B cell (primary cell): ENCODE measurements around the gene TDG. TPM values are rescaled to one million over a fixed set of nuclear protein-coding genes. Genes with fewer than 3 reads are reported as not detected.

ENCODE experiments used
- ATAC-seq: fragments of 200-7000 bp; cut with Tn5 transposase; one replicate; pipeline ENCODE4 v1.10.0; 2021; ENCODE audit warnings: low read depth, mild to moderate bottlenecking, moderate number of reproducible peaks, moderate library complexity
- CTCF ChIA-PET: fragments of 350-600 bp; sonication (Branson Sonifier 250); formaldehyde crosslinking; loops from one replicate; lab custom pipeline; 2021; ENCODE audit warnings: antibody characterized with exemption, inconsistent platforms; lab: Charles Lee
- POLR2A ChIA-PET: fragments of 350-600 bp; sonication (Branson Sonifier 250); formaldehyde crosslinking; loops from one replicate; lab custom pipeline; 2021; ENCODE audit warnings: antibody characterized with exemption; lab: Charles Lee
- DNase-seq: peaks from one replicate; pipeline ENCODE4 v3.0.0; 2013
- H2AFZ ChIP-seq: 2 replicates; pipeline ENCODE4 v1.6.1; 2012; ENCODE audit warnings: mild to moderate bottlenecking, low read depth, low read length; ENCODE audit not compliant: insufficient read depth, poor library complexity, severe bottlenecking
- H3K27ac ChIP-seq, 2 donors: 1 replicate in 1 of 2; 2 replicates in 1 of 2; pipeline ENCODE4 v1.5.1; 2012 to 2013; ENCODE audit warnings: low read length in 2 of 2, mild to moderate bottlenecking in 2 of 2, moderate library complexity in 1 of 2
- H3K27me3 ChIP-seq, 4 experiments: fragments of 200-600 bp in 1 of 4; sonication (generic) in 1 of 4; replicated peaks in 1 of 4; 1 replicate in 2 of 4; 2 replicates in 2 of 4; pipeline versions ENCODE4 v1.6.1 to v1.7.0; 2013 to 2016; ENCODE audit warnings: low read length in 3 of 4, mild to moderate bottlenecking in 2 of 4, mixed read lengths in 1 of 4, moderate library complexity in 1 of 4; ENCODE audit not compliant: insufficient read depth in 4 of 4, control insufficient read depth in 3 of 4; ENCODE audit errors: control extremely low read depth in 1 of 4
- H3K36me3 ChIP-seq, 2 experiments: replicated peaks in 1 of 2; 1 replicate in 1 of 2; 2 replicates in 1 of 2; pipeline versions ENCODE4 v1.6.1 to v1.7.1; 2013; ENCODE audit warnings: low read length in 1 of 2; ENCODE audit not compliant: insufficient read depth in 2 of 2, control insufficient read depth in 1 of 2; ENCODE audit errors: control extremely low read depth in 1 of 2, extremely low read depth in 1 of 2
- H3K4me1 ChIP-seq, 2 donors: fragments of 200-600 bp in 1 of 2; sonication (generic) in 1 of 2; 1 replicate in 1 of 2; 2 replicates in 1 of 2; pipeline versions ENCODE4 v1.5.1 to v1.6.1; 2013 to 2017; ENCODE audit warnings: low read length in 2 of 2; ENCODE audit not compliant: control insufficient read depth in 2 of 2, insufficient read depth in 2 of 2
- H3K4me2 ChIP-seq: replicated peaks from 2 replicates; pipeline ENCODE3; 2012; ENCODE audit warnings: mild to moderate bottlenecking, low read depth, low read length; ENCODE audit not compliant: poor library complexity, severe bottlenecking
- H3K4me3 ChIP-seq, 5 experiments: fragments of 200-600 bp in 1 of 5; sonication (generic) in 1 of 5; 1 replicate in 3 of 5; 2 replicates in 2 of 5; pipeline versions ENCODE4 v1.5.1 to v1.7.0; 2011 to 2016; ENCODE audit warnings: low read length in 4 of 5, mild to moderate bottlenecking in 4 of 5, low read depth in 2 of 5, control low read depth in 1 of 5, moderate library complexity in 1 of 5; ENCODE audit not compliant: insufficient read depth in 1 of 5; ENCODE audit errors: control extremely low read depth in 1 of 5, extremely low read depth in 1 of 5
- H3K79me2 ChIP-seq: fragments of 200-600 bp; sonication (generic); one replicate; pipeline ENCODE4 v1.6.0; 2016; ENCODE audit warnings: low read length; ENCODE audit not compliant: control insufficient read depth, insufficient read depth
- H3K9ac ChIP-seq: fragments of 200-600 bp; sonication (generic); 2 replicates; pipeline ENCODE4 v1.6.1; 2017; ENCODE audit warnings: mild to moderate bottlenecking, low read length, moderate library complexity
- H3K9me3 ChIP-seq, 3 donors: one replicate each; pipeline versions ENCODE4 v1.6.1 to v1.7.1; 2013; ENCODE audit warnings: low read length in 2 of 3; ENCODE audit not compliant: control insufficient read depth in 2 of 3, insufficient read depth in 1 of 3; ENCODE audit errors: control extremely low read depth in 1 of 3
- H4K20me1 ChIP-seq: 2 replicates; pipeline ENCODE4 v1.6.0; 2012; ENCODE audit warnings: mild to moderate bottlenecking, low read length; ENCODE audit not compliant: insufficient read depth, control insufficient read depth, poor library complexity, severe bottlenecking
- H3K27ac Mint-ChIP-seq: one replicate; pipeline ENCODE4 v1.8.0; 2021; ENCODE audit warnings: mixed read lengths
- H3K27me3 Mint-ChIP-seq: one replicate; pipeline ENCODE4 v1.8.0; 2021; ENCODE audit warnings: mixed read lengths
- H3K4me1 Mint-ChIP-seq: one replicate; pipeline ENCODE4 v1.8.0; 2021; ENCODE audit warnings: mixed read lengths
- H3K4me3 Mint-ChIP-seq: one replicate; pipeline ENCODE4 v1.8.0; 2021; ENCODE audit warnings: mixed read lengths
- H3K9me3 Mint-ChIP-seq: one replicate; pipeline ENCODE4 v1.8.0; 2022; ENCODE audit warnings: mixed read lengths; ENCODE audit not compliant: insufficient read depth
- CTCF ChIP-seq: fragments of 200-600 bp; IDR thresholded peaks from one replicate; pipeline ENCODE4 v1.8.0; 2022; ENCODE audit warnings: antibody characterized with exemption, mild to moderate bottlenecking
- EZH2 ChIP-seq: IDR thresholded peaks from 2 replicates; pipeline ENCODE4 v1.6.1; 2012; ENCODE audit warnings: borderline replicate concordance, low read depth, mild to moderate bottlenecking, moderate library complexity, low read length; ENCODE audit not compliant: insufficient read depth, poor library complexity, severe bottlenecking
- WGBS: methylation state at CpG from one replicate; pipeline ENCODE4 v1.1.5; 2013; ENCODE audit warnings: missing lambda C conversion rate; ENCODE audit not compliant: insufficient coverage; 5-methylcytosine and 5-hydroxymethylcytosine counted together
- intact Hi-C: fragments of 100-400 bp; cut with micrococcal nuclease; formaldehyde crosslinking; loops from one replicate; pipeline ENCODE4 v1.10.0; 2022
- polyA plus RNA-seq: library from polyadenylated mRNA; depleted of rRNA; stranded (reverse); fragments of >200 nt; gene quantifications from 2 replicates; pipeline ENCODE4 v1.2.3, GENCODE V29; 2012
- total RNA-seq, 2 donors: library from RNA; stranded (reverse); fragments of 120-200 nt in 1 of 2; gene quantifications; 1 replicate in 1 of 2; 2 replicates in 1 of 2; pipeline versions ENCODE4 v1.2.3 to v1.2.4, GENCODE V29; 2013 to 2022

TDG gene
- total and polyA plus RNA-seq, 2 donors (not counting 1 experiment from before 2014, with no cell fraction given), result 8.6 to 35.5 TPM

GRCh38 chr12:103969391-103969790 is 3.7 kb downstream of the TDG start:
- DNase-seq, result no peak
- Histone ChIP-seq H3K27ac (no peak overlapping the region), H3K9me3 (no peaks in the 10 kb centered on the region), H4K20me1 (peaks cover 50% of the 10 kb centered on the region), H3K4me1 (peaks cover 23 to 24% of the 10 kb centered on the region in 2 donors), H3K27me3 (no peaks in the 10 kb centered on the region), H3K79me2 (peaks cover 94% of the 10 kb centered on the region), H3K36me3 (peaks cover 3 to 12% of the 10 kb centered on the region in 2 experiments), H3K4me3 (no peak overlapping the region), H3K4me2 (no peak overlapping the region), H2AFZ (no peak overlapping the region), H3K9ac (no peak overlapping the region)
- intact Hi-C loops, result loop anchor here (5.0 kb wide), 3 partner anchors 87 to 1268 kb away; partner anchors contain the start of genes APPL2 and NFYB
- no peak overlapping the region for H3K4me3 Mint-ChIP-seq
- no peaks in the 10 kb centered on the region for H3K9me3 Mint-ChIP-seq
- no peaks in the 10 kb centered on the region for H3K27me3 Mint-ChIP-seq
- 100% methylated on average over 1 of the region's 2 CpGs for WGBS
- H3K27ac Mint-ChIP-seq, result no peak overlapping the region
- ChIA-PET POLR2A (no interaction called here), CTCF (interaction anchor here (0.6 to 1.4 kb wide), 2 partner anchors 9 to 42 kb away, joined by 3 read pairs; no protein-coding TSS in a partner anchor)
- no peak for ATAC-seq
- no peak for TF ChIP-seq CTCF
- TF ChIP-seq EZH2, result no peak
- peaks cover 47% of the 10 kb centered on the region for H3K4me1 Mint-ChIP-seq

DNA sequence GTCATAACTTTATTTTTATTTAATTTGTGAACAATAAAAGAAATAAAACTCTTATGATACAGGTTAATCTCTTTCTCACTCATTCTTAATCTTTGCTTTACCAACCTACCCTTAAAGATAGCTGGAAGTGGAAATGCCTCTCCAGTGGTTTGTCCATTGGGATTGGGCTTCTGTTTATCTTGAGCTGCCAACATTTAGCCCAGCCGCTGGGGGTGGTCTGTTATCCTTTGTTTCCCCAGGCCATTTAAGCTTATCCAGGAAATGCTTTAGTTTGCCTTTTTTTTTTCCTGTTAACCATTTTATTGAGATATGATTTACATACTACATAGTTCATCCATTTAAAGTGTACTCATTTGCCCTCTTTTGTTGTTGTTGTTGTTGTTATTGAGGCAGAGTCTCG is 8.2 kb downstream of the TDG start:
- ATAC-seq (no peak), DNase-seq (no peak)
- Histone ChIP-seq H3K27me3 (no peaks in the 10 kb centered on the region), H4K20me1 (peaks cover 74% of the 10 kb centered on the region), H3K36me3 (peaks cover 5 to 32% of the 10 kb centered on the region in 2 experiments), H2AFZ (no peak overlapping the region), H3K4me2 (no peak overlapping the region), H3K9me3 (no peaks in the 10 kb centered on the region), H3K79me2 (peaks cover 89% of the 10 kb centered on the region), H3K4me1 (peaks cover 10 to 11% of the 10 kb centered on the region in 2 donors), H3K27ac (no peak overlapping the region), H3K4me3 (no peak overlapping the region), H3K9ac (no peak overlapping the region)
- H3K27ac Mint-ChIP-seq, result no peak overlapping the region
- WGBS, result no CpG with 5 or more reads among the region's 2 CpGs
- POLR2A ChIA-PET, result no interaction called here
- peaks cover 34% of the 10 kb centered on the region for H3K4me1 Mint-ChIP-seq
- no peaks in the 10 kb centered on the region for H3K27me3 Mint-ChIP-seq
- CTCF ChIA-PET, result interaction anchor here (1.1 kb wide), 1 partner anchor 90 kb away, joined by 3 read pairs; no protein-coding TSS in a partner anchor
- H3K4me3 Mint-ChIP-seq, result no peak overlapping the region
- intact Hi-C loops, result no loop called here
- TF ChIP-seq CTCF, result no peak
- TF ChIP-seq EZH2, result no peak
- H3K9me3 Mint-ChIP-seq, result no peaks in the 10 kb centered on the region
